Fibroblast of lung (primary cell): Measurements from ENCODE around the gene ATP5MG.

Source experiments
- CTCF ChIP-seq, 2 donors: IDR thresholded peaks in 1 of 2; conservative IDR thresholded peaks in 1 of 2; 1 replicate in 1 of 2; 2 replicates in 1 of 2; pipeline ENCODE4 v1.5.1; 2011 to 2012; ENCODE audit warnings: low read length in 2 of 2, control low read depth in 1 of 2, inconsistent platforms in 1 of 2, low read depth in 1 of 2, mild to moderate bottlenecking in 1 of 2
- EZH2 ChIP-seq: IDR thresholded peaks from 2 replicates; pipeline ENCODE4 v1.5.1; 2012; ENCODE audit warnings: low read length, control low read depth, mild to moderate bottlenecking; ENCODE audit errors: missing control alignments

DNA sequence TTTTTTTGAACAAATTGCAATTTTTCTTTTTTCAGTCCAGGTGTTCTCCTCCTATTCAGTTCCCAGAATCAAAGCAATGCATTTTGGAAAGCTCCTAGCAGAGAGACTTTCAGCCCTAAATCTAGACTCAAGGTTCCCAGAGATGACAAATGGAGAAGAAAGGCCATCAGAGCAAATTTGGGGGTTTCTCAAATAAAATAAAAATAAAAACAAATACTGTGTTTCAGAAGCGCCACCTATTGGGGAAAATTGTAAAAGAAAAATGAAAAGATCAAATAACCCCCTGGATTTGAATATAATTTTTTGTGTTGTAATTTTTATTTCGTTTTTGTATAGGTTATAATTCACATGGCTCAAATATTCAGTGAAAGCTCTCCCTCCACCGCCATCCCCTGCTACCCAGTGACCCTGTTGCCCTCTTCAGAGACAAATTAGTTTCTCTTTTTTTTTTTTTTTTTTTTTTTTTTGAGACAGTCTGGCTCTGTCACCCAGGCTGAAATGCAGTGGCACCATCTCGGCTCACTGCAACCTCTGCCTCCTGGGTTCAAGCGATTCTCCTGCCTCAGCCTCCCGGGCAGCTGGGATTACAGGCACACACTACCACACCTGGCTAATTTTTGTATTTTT lies 48.2 kb upstream of the ATP5MG start:
- TF ChIP-seq CTCF (conservative IDR thresholded peaks at IDR 0.05 in 1 of 2, IDR thresholded peaks at IDR 0.05 in 1 of 2; ENCODE audit: low read depth in 1 of 2, low read length in 2 of 2) (peak in 1 of 2 donors; percentile 47), EZH2 (no peak)
